Spleen (tissue), 7 donors: ENCODE measurements around the gene HADHA.

Source experiments
- POLR2AphosphoS5 ChIP-seq, 3 donors: sonication (generic); formaldehyde crosslinking; IDR thresholded peaks; one replicate each; pipeline ENCODE4 v1.5.1; 2017; ENCODE audit warnings: antibody characterized with exemption in 3 of 3
- TF ChIP-seq, protein P1 (sequence below), 11 experiments: fragments of 200-600 bp in 7 of 11; fragments of 450-650 bp in 4 of 11; sonication (generic) in 4 of 11; IDR thresholded peaks in 8 of 11; conservative IDR thresholded peaks in 3 of 11; 1 replicate in 7 of 11; 2 replicates in 4 of 11; pipeline versions ENCODE4 v1.4.0 to v1.8.0; 2016 to 2021; ENCODE audit warnings: antibody characterized with exemption in 11 of 11, inconsistent platforms in 4 of 11, mild to moderate bottlenecking in 1 of 11
- donor health status: DM: no; HTN: no; CAD: no; lungs with moderate emphysema.
- donor health status: DM: no; HTN: no; CAD: no.
- donor health status: DM: no; HTN: no; CAD: no.

DNA sequence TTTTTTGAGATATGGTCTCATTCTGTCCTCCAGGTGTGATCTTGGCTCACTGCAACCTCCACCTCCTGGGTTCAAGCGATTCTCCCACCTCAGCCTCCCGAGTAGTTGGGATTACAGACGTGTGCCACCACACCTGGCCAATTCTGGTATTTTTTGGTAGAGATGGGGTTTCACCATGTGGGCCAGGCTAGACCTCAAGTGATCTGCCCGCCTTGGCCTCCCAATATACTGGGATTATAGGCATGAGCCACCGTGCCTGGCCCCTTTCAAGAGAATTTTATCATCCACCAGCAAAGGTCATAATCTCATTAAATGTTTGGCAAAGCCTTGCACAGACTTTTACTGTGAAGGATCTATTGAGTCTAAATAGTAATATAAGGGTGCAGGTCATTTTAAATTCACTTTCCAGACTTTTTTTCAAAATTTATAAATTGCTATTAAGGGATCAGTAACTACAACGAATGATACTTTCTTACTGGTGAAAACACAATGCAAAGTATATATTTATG lies 2.5 kb downstream of the HADHA start:
- TF ChIP-seq, protein P1, sequence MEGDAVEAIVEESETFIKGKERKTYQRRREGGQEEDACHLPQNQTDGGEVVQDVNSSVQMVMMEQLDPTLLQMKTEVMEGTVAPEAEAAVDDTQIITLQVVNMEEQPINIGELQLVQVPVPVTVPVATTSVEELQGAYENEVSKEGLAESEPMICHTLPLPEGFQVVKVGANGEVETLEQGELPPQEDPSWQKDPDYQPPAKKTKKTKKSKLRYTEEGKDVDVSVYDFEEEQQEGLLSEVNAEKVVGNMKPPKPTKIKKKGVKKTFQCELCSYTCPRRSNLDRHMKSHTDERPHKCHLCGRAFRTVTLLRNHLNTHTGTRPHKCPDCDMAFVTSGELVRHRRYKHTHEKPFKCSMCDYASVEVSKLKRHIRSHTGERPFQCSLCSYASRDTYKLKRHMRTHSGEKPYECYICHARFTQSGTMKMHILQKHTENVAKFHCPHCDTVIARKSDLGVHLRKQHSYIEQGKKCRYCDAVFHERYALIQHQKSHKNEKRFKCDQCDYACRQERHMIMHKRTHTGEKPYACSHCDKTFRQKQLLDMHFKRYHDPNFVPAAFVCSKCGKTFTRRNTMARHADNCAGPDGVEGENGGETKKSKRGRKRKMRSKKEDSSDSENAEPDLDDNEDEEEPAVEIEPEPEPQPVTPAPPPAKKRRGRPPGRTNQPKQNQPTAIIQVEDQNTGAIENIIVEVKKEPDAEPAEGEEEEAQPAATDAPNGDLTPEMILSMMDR (IDR thresholded peaks at IDR 0.05 in 8 of 11, conservative IDR thresholded peaks at IDR 0.05 in 3 of 11) = no peak
- TF ChIP-seq POLR2AphosphoS5 (IDR thresholded peaks at IDR 0.05) = no peak
